H1 (cell line): ENCODE results near the gene ZBED1.
"Not testable (repeated sequence)": the region's sequence is repeated elsewhere in the genome, so short reads cannot be mapped to it uniquely, and the experiment has no call there.

Experiments
- CHD2 ChIP-seq: IDR thresholded peaks from 2 replicates; pipeline ENCODE4 v1.6.1; 2012; ENCODE audit warnings: low read length, improper control_type of control experiment
- EZH2 ChIP-seq: fragments of 200-600 bp; sonication (generic); IDR thresholded peaks from 2 replicates; pipeline ENCODE4 v1.7.1; 2012; ENCODE audit warnings: low read depth, mild to moderate bottlenecking, moderate library complexity, low read length, inconsistent platforms; ENCODE audit not compliant: severe bottlenecking
- FOSL1 ChIP-seq: IDR thresholded peaks from 2 replicates; pipeline ENCODE4 v1.6.1; 2011; ENCODE audit warnings: mild to moderate bottlenecking, low read depth, low read length, moderate library complexity; ENCODE audit not compliant: insufficient read depth
- GABPA ChIP-seq: IDR thresholded peaks from 2 replicates; pipeline ENCODE4 v1.6.1; 2011; ENCODE audit warnings: mild to moderate bottlenecking, low read length, moderate library complexity, borderline replicate concordance; ENCODE audit not compliant: insufficient read depth
- POLR2AphosphoS5 ChIP-seq: IDR thresholded peaks from 2 replicates; pipeline ENCODE4 v1.6.1; 2011; ENCODE audit warnings: low read depth, low read length
- TAF1 ChIP-seq: IDR thresholded peaks from 2 replicates; pipeline ENCODE4 v1.6.1; 2011; ENCODE audit warnings: mild to moderate bottlenecking, low read depth, low read length
- TBP ChIP-seq: IDR thresholded peaks from 2 replicates; pipeline ENCODE4 v1.6.1; 2011; ENCODE audit warnings: low read depth, low read length, improper control_type of control experiment
- YY1 ChIP-seq: IDR thresholded peaks from 2 replicates; pipeline ENCODE4 v1.6.1; 2011; ENCODE audit warnings: low read depth, mild to moderate bottlenecking, low read length
- ZNF274 ChIP-seq: IDR thresholded peaks from 2 replicates; pipeline ENCODE4 v1.7.0; 2012; ENCODE audit warnings: low read length, borderline replicate concordance; ENCODE audit errors: extremely low read depth
- TF ChIP-seq, protein P1 (sequence below), 3 experiments: IDR thresholded peaks; 1 replicate in 2 of 3; 2 replicates in 1 of 3; pipeline versions ENCODE4 v1.5.1 to v1.6.1; 2011; ENCODE audit warnings: low read length in 3 of 3, mild to moderate bottlenecking in 3 of 3, inconsistent platforms in 2 of 3, low read depth in 1 of 3, moderate library complexity in 1 of 3; ENCODE audit not compliant: insufficient read depth in 1 of 3; ENCODE audit errors: control extremely low read depth in 1 of 3

DNA sequence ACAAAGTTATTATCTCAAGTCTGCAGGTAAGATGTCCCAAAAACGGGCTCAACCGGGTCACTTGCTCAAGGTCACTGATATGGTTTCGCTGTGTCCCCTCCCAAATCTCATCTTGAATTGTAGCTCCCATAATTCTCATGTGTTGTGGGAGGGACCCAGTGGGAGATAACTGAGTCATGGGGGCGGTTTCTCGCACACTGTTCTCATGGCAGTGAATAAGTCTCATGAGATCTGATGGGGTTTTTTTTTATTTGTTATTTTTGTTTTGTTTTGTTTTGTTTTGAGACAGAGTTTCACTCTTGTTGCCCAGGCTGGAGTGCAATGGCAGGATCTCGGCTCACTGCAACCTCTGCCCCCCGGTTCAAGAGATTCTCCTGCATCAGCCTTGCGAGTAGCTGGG is 4.6 kb upstream of the ZBED1 start:
- TF ChIP-seq, protein P1, sequence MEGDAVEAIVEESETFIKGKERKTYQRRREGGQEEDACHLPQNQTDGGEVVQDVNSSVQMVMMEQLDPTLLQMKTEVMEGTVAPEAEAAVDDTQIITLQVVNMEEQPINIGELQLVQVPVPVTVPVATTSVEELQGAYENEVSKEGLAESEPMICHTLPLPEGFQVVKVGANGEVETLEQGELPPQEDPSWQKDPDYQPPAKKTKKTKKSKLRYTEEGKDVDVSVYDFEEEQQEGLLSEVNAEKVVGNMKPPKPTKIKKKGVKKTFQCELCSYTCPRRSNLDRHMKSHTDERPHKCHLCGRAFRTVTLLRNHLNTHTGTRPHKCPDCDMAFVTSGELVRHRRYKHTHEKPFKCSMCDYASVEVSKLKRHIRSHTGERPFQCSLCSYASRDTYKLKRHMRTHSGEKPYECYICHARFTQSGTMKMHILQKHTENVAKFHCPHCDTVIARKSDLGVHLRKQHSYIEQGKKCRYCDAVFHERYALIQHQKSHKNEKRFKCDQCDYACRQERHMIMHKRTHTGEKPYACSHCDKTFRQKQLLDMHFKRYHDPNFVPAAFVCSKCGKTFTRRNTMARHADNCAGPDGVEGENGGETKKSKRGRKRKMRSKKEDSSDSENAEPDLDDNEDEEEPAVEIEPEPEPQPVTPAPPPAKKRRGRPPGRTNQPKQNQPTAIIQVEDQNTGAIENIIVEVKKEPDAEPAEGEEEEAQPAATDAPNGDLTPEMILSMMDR (IDR thresholded peaks at IDR 0.05; ENCODE audit: control extremely low read depth in 1 of 3, insufficient read depth in 1 of 3, low read depth in 1 of 3, low read length in 3 of 3), result not testable (repeated sequence)
- TF ChIP-seq YY1, POLR2AphosphoS5, GABPA, ZNF274, EZH2, TAF1, CHD2, TBP, FOSL1: not testable (repeated sequence)
